Measurements from ENCODE around the gene RIMBP2.

Gene RIMBP2, protein sequence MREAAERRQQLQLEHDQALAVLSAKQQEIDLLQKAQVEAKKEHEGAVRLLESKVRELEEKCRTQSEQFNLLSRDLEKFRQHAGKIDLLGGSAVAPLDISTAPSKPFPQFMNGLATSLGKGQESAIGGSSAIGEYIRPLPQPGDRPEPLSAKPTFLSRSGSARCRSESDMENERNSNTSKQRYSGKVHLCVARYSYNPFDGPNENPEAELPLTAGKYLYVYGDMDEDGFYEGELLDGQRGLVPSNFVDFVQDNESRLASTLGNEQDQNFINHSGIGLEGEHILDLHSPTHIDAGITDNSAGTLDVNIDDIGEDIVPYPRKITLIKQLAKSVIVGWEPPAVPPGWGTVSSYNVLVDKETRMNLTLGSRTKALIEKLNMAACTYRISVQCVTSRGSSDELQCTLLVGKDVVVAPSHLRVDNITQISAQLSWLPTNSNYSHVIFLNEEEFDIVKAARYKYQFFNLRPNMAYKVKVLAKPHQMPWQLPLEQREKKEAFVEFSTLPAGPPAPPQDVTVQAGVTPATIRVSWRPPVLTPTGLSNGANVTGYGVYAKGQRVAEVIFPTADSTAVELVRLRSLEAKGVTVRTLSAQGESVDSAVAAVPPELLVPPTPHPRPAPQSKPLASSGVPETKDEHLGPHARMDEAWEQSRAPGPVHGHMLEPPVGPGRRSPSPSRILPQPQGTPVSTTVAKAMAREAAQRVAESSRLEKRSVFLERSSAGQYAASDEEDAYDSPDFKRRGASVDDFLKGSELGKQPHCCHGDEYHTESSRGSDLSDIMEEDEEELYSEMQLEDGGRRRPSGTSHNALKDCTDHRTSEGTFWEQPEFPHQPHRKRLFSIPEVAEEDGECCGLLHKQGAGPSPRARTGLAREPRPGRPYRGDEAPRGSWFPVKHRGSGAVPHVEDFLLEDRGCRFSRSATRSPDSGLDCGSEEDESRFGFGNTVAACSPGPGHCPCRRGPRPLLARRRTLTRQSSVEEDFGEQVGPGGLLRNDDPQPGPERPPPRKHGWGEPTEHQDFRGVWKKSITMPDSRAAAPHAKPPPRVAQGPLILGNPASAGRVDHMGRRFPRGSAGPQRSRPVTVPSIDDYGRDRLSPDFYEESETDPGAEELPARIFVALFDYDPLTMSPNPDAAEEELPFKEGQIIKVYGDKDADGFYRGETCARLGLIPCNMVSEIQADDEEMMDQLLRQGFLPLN (N-terminal part only)

DNA sequence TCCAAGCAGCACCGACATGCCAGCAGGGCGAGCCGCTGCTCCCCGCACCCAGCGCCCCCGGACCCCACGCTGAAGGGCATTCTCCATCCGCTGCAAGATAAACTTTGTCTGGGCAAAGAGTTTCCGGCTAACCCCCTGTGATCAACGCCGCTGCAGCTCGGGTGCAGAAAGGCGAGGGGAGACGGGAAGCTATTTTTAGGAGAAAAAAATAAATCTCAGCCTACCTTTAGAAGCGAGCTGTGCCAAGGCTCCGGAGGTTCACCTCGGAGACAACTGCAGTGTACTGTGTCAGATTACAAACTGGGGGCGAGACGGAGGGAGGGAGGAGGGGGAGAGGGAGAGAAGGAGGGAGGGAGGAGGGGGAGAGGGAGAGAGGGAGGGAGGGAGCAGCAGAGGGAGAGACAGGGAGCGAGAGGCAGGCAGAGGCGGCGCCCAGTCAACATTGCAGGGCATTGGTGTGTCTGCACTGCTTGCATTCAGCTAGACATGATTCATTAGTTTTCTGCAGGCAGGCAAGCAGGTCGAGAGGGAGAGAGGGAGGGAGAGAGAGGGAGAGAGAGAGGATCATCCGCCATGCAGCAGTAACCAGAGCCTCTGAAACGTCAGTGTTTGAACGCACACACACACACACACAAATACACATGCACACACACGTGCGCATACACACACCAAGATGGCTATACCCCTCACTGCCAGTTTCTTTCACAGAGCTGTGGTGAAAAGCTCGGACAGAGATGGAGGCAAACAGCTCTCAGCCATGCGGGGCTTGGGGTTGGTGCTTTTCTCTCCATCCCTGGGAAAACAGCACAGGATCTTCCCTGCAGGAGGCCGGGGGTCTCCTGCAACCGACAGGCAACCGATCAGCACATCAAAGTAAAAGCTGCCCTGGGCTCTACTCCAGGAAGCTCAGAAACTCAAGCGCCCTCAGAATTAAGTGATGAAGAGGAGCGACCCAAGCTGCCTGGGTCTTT, at the start of gene RIMBP2:
Gene RIMBP2, minus strand, starts transcription at position 302 of the 971 bp plus-strand sequence. CDS start 237,286 bp downstream, outside the sequence.
- no peak within 1 kb of the TSS for H3K27ac ChIP-seq
- TF ChIP-seq ZFX (IDR thresholded peaks at IDR 0.05; ENCODE audit: borderline replicate concordance) (no peak), CTCF (IDR thresholded peaks at IDR 0.05) (no peak)

DNA sequence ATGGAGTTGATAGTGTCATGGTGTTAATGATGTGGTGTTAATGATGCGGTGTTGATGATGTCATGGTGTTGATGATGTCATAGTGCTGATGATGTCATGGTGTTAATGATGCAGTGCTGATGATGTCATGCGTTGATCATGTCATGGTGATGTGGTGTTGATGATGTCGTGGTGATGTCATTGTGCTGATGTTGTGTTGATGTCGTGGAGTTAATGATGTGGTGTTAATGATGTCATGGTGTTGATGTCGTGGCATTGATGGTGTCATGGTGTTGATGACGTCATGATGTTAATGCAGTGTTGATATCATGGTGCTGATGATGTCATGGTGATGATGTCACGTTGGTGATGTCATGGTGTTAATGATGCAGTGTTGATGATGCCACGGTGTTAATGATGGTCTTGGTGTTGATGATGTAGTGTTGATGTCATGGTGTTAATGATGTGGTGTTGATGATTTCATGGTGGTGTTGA, 49.1 kb upstream of the RIMBP2 start:
- TF ChIP-seq ZFX (IDR thresholded peaks at IDR 0.05; ENCODE audit: borderline replicate concordance) (no peak), CTCF (IDR thresholded peaks at IDR 0.05) (no peak)
- H3K27ac ChIP-seq = no peak overlapping the region

DNA sequence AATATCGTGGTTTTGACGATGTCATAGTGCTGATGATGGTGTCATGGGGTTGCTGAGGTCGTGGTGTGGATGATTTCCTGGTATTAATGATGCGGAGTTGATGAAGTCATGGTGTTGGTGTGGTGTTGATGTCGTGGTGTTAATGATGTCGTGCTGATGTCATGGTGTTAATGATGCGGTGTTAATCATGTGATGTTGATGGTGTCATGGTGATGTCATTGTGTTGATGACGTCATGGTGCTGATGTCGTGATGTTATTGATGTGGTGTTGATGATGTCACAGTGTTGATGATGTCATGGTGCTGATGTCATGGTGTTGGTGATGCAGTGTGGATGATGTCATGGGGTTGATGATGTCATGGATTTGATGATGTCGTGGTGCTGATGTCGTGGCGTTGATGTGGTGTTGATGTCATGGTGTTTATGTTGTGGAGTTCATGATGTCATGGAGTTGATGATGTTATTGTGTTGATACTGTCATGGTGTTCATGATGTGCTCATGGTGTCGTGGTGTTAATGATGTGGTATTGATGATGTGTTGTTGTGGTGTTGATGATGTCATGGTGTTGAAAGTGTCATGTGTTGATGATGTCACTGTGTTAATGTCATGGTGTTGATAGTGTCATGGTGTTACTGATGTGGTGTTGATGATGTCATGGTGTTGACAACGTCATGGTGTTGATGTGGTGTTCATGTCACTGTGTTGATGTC, 48.5 kb upstream of the RIMBP2 start:
- TF ChIP-seq CTCF (IDR thresholded peaks at IDR 0.05) (no peak), ZFX (IDR thresholded peaks at IDR 0.05; ENCODE audit: borderline replicate concordance) (no peak)
- H3K27ac ChIP-seq = no peak overlapping the region

- TF ChIP-seq ZFX (IDR thresholded peaks at IDR 0.05; ENCODE audit: borderline replicate concordance) (no peak), CTCF (IDR thresholded peaks at IDR 0.05) (no peak)
- H3K27ac ChIP-seq = no peak overlapping the region
Observed at GRCh38 chr12:130764073-130764472, 48.0 kb upstream of the RIMBP2 start.

DNA sequence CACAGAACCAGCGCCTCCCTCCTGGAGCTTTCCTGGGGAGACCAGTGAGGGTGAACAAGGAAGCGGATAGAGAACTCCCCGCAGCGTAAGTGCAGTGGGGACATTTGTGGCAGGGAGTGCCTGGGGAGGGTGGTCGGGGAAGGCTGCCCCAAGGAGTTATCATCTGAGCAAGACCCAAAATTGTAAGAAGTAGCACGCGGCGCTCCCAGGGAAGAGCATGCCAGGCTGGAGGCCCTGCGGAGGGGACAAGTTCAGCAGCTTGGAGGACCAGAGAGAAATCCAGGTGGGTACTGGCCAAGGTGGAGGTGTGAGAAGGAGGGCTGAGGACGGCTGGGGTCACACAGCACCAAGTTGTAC, 46.2 kb upstream of the RIMBP2 start:
- H3K27ac ChIP-seq = no peak overlapping the region
- TF ChIP-seq ZFX (IDR thresholded peaks at IDR 0.05; ENCODE audit: borderline replicate concordance) (no peak), CTCF (IDR thresholded peaks at IDR 0.05) (no peak)
